A673 (cell line): ENCODE data around the gene P4HTM.

Source experiments
- CTCF ChIP-seq: fragments of 300-800, 200-600 bp; sonication (generic); conservative IDR thresholded peaks from 2 replicates; pipeline ENCODE4 v1.5.1; 2017; ENCODE audit warnings: low read depth, mild to moderate bottlenecking, antibody characterized with exemption, low read length, moderate library complexity, mixed read lengths
- EZH2 ChIP-seq: fragments of 200-600 bp; sonication (generic); IDR thresholded peaks from 2 replicates; pipeline ENCODE4 v1.6.1; 2017; ENCODE audit warnings: borderline replicate concordance, low read depth, mild to moderate bottlenecking, mixed read lengths, antibody characterized with exemption, low read length; ENCODE audit not compliant: poor library complexity, severe bottlenecking

- TF ChIP-seq CTCF: no peak
- TF ChIP-seq EZH2: no peak
Measured at GRCh38 chr3:49053543-49053942, 63.5 kb downstream of the P4HTM start.
